Endothelial cell of umbilical vein (primary cell): ENCODE data around the gene CTIF. TPM values are rescaled to one million over a fixed set of nuclear protein-coding genes. Genes with fewer than 3 reads are reported as not detected.

ENCODE experiments used
- BruUV-seq: library from RNA; stranded (reverse); fragments of 400-500 nt; replicated peaks from 2 replicates; lab custom pipeline; 2021; lab: Mats Ljungman, UMichigan
- CTCF ChIA-PET: fragments of 300-600, 350-600 bp; sonication (Branson Sonifier 250); formaldehyde crosslinking; loops from one replicate; lab custom pipeline; 2021; ENCODE audit warnings: antibody characterized with exemption, inconsistent platforms; lab: Charles Lee
- POLR2A ChIA-PET: fragments of 300-600, 350-600 bp; sonication (Branson Sonifier 250); formaldehyde crosslinking; loops from one replicate; lab custom pipeline; 2021; ENCODE audit warnings: antibody characterized with exemption, inconsistent platforms; lab: Charles Lee
- DNase-seq: peaks from one replicate; pipeline ENCODE4 v3.0.0-alpha.2; 2011; ENCODE audit warnings: low read depth, low spot score
- FAIRE-seq: peaks from 2 replicates; lab custom pipeline; 2011; peaks lifted over from hg19 to GRCh38; lab: Jason Lieb, UNC
- H2AFZ ChIP-seq: 2 replicates; pipeline ENCODE4 v1.6.0; 2012; ENCODE audit warnings: low read depth, low read length, control low read depth, inconsistent platforms
- H3K27ac ChIP-seq: 2 replicates; pipeline ENCODE4 v1.5.1; 2011; ENCODE audit warnings: low read depth, mild to moderate bottlenecking, control low read depth, low read length, moderate library complexity; ENCODE audit not compliant: insufficient read depth
- H3K27me3 ChIP-seq, 2 experiments: 2 replicates each; pipeline versions ENCODE4 v1.6.0 to v1.6.1; 2011; ENCODE audit warnings: low read length in 2 of 2, mixed read lengths in 1 of 2; ENCODE audit not compliant: control insufficient read depth in 2 of 2, insufficient read depth in 2 of 2
- H3K36me3 ChIP-seq, 2 experiments: 2 replicates in 1 of 2; 3 replicates in 1 of 2; pipeline ENCODE4 v1.5.1; 2011; ENCODE audit warnings: low read length in 2 of 2, mild to moderate bottlenecking in 1 of 2, moderate library complexity in 1 of 2; ENCODE audit not compliant: control insufficient read depth in 2 of 2, insufficient read depth in 2 of 2; ENCODE audit errors: extremely low read depth in 1 of 2
- H3K4me1 ChIP-seq: 3 replicates; pipeline ENCODE4 v1.5.1; 2011; ENCODE audit warnings: mild to moderate bottlenecking, low read length; ENCODE audit not compliant: control insufficient read depth, insufficient read depth; ENCODE audit errors: extremely low read depth
- H3K4me2 ChIP-seq: 2 replicates; pipeline ENCODE4 v1.6.1; 2011; ENCODE audit warnings: low read length, control low read depth, mixed read lengths; ENCODE audit not compliant: insufficient read depth
- H3K4me3 ChIP-seq, 3 experiments: fragments of 200-600 bp in 1 of 3; sonication (generic), shearing (Covaris generic) in 1 of 3; replicated peaks in 1 of 3; 2 replicates each; pipeline ENCODE4 v1.5.1; 2011 to 2016; ENCODE audit warnings: control low read depth in 3 of 3, low read length in 3 of 3, mild to moderate bottlenecking in 2 of 3, inconsistent platforms in 1 of 3, low read depth in 1 of 3, moderate library complexity in 1 of 3; ENCODE audit not compliant: insufficient read depth in 1 of 3
- H3K79me2 ChIP-seq: 2 replicates; pipeline ENCODE4 v1.6.0; 2012; ENCODE audit warnings: low read length, inconsistent platforms; ENCODE audit not compliant: control insufficient read depth, insufficient read depth
- H3K9ac ChIP-seq: replicated peaks from 2 replicates; pipeline ENCODE3; 2011; ENCODE audit warnings: low read length, control low read depth; ENCODE audit not compliant: insufficient read depth; ENCODE audit errors: extremely low read depth
- H3K9me1 ChIP-seq: replicated peaks from 3 replicates; pipeline ENCODE4 v1.6.0; 2011; ENCODE audit warnings: mild to moderate bottlenecking, low read length; ENCODE audit not compliant: control insufficient read depth, insufficient read depth; ENCODE audit errors: extremely low read depth
- H3K9me3 ChIP-seq: replicated peaks from 2 replicates; pipeline ENCODE4 v1.5.1; 2012; ENCODE audit warnings: low read length, inconsistent platforms; ENCODE audit not compliant: control insufficient read depth, insufficient read depth
- H4K20me1 ChIP-seq: replicated peaks from 2 replicates; pipeline ENCODE3; 2011; ENCODE audit warnings: mild to moderate bottlenecking, low read length; ENCODE audit not compliant: control insufficient read depth, insufficient read depth; ENCODE audit errors: extremely low read depth
- EZH2 ChIP-seq: IDR thresholded peaks from 2 replicates; pipeline ENCODE4 v1.6.1; 2012; ENCODE audit warnings: borderline replicate concordance, low read depth, mild to moderate bottlenecking, moderate library complexity, low read length, inconsistent platforms; ENCODE audit not compliant: severe bottlenecking
- FOS ChIP-seq: IDR thresholded peaks from 2 replicates; pipeline ENCODE4 v1.6.1; 2011; ENCODE audit warnings: mild to moderate bottlenecking, low read length, moderate library complexity, borderline replicate concordance; ENCODE audit not compliant: insufficient read depth
- GATA2 ChIP-seq: IDR thresholded peaks from 2 replicates; pipeline ENCODE4 v1.7.0; 2011; ENCODE audit warnings: low read depth, mild to moderate bottlenecking, moderate library complexity, mixed read lengths, low read length; ENCODE audit not compliant: insufficient read length, insufficient read depth
- JUN ChIP-seq: IDR thresholded peaks from 2 replicates; pipeline ENCODE4 v1.6.1; 2011; ENCODE audit warnings: borderline replicate concordance, low read depth; ENCODE audit not compliant: insufficient read length, insufficient read depth
- MYC ChIP-seq: IDR thresholded peaks from one replicate; pipeline ENCODE4 v1.6.1; 2011; ENCODE audit warnings: mild to moderate bottlenecking, low read depth, low read length
- POLR2A ChIP-seq: IDR thresholded peaks from 2 replicates; pipeline ENCODE4 v1.6.1; 2012; ENCODE audit warnings: low read depth, mild to moderate bottlenecking, control low read depth, low read length
- POLR2AphosphoS5 ChIP-seq: IDR thresholded peaks from 2 replicates; pipeline ENCODE4 v1.6.1; 2012; ENCODE audit warnings: low read depth, mild to moderate bottlenecking, control low read depth, low read length, moderate library complexity; ENCODE audit not compliant: insufficient read depth
- dilution Hi-C: fragments of 300-500 bp; cut with MboI; formaldehyde crosslinking; loops from one replicate; pipeline ENCODE4 v1.15.0; 2019; ENCODE audit warnings: low sequenced_read_pairs; ENCODE audit not compliant: extremely low pct_ligation_motif_present
- intact Hi-C: fragments of 100-400 bp; cut with micrococcal nuclease; formaldehyde crosslinking; loops from one replicate; pipeline ENCODE4 v1.10.0; 2022
- polyA plus RNA-seq, 4 experiments: library from polyadenylated mRNA; depleted of rRNA in 3 of 4; stranded (reverse) in 3 of 4; unstranded in 1 of 4; fragments of >200 nt; gene quantifications; 2 replicates each; pipeline versions ENCODE4 v1.2.1 to v1.2.3, GENCODE V29; 2011 to 2012; ENCODE audit warnings: missing spikeins in 1 of 4
- total RNA-seq: library from RNA; stranded (reverse); gene quantifications from 2 replicates; pipeline ENCODE4 v1.2.3, GENCODE V29; 2021
- TF ChIP-seq, protein P1 (sequence below): IDR thresholded peaks from 2 replicates; pipeline ENCODE4 v1.6.1; 2011; ENCODE audit not compliant: insufficient read depth, insufficient read length
- TF ChIP-seq, protein P2 (sequence below), 2 donors: IDR thresholded peaks; 1 replicate in 1 of 2; 2 replicates in 1 of 2; pipeline ENCODE4 v1.5.1; 2011; ENCODE audit warnings: low read length in 2 of 2, mild to moderate bottlenecking in 2 of 2, moderate library complexity in 2 of 2, control low read depth in 1 of 2, inconsistent platforms in 1 of 2, low read depth in 1 of 2; ENCODE audit not compliant: insufficient read depth in 1 of 2; ENCODE audit errors: extremely low read depth in 1 of 2

CTIF gene
- total and polyA plus RNA-seq, 2 donors (not counting 3 experiments of a cell fraction or from before 2014, with no cell fraction given) = 20.9 to 57.7 TPM

DNA sequence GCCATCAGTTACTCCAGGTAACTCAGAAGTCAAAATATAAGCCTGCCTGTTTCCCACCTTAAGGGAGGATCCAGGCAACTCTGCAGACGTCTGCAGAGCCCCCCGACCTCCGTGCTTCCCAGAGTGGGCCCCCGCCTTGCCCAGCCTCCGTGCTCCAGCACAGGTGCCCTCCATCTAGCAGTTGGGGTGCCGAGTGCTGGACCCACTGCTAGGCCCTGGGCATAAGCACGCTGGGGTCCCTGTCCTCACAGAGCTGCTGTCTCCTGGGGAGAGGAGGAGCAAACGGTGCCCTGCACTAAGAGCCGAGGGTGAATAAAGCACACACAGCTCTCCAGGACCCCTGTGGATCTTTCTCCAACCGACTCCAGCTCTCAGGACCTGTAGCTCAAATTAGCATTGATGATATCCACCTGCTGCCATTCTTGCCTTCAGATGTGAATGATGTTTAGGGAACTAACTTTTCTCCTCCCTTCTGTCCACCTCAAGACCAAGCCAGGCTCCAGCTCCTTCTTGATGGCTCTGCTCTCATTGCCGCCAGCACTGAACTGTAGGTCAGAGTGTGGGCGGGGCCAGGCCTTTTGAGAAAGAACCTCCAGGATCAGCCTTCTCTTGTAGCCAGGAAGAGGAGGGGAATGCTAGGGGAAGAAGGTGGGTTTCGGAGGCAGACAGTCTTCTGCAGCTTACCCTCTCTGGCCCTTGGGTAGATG is 290.8 kb downstream of the CTIF start:
- TF ChIP-seq, protein P1, sequence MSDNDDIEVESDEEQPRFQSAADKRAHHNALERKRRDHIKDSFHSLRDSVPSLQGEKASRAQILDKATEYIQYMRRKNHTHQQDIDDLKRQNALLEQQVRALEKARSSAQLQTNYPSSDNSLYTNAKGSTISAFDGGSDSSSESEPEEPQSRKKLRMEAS = no peak
- TF ChIP-seq, protein P2, sequence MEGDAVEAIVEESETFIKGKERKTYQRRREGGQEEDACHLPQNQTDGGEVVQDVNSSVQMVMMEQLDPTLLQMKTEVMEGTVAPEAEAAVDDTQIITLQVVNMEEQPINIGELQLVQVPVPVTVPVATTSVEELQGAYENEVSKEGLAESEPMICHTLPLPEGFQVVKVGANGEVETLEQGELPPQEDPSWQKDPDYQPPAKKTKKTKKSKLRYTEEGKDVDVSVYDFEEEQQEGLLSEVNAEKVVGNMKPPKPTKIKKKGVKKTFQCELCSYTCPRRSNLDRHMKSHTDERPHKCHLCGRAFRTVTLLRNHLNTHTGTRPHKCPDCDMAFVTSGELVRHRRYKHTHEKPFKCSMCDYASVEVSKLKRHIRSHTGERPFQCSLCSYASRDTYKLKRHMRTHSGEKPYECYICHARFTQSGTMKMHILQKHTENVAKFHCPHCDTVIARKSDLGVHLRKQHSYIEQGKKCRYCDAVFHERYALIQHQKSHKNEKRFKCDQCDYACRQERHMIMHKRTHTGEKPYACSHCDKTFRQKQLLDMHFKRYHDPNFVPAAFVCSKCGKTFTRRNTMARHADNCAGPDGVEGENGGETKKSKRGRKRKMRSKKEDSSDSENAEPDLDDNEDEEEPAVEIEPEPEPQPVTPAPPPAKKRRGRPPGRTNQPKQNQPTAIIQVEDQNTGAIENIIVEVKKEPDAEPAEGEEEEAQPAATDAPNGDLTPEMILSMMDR (IDR thresholded peaks at IDR 0.05; ENCODE audit: extremely low read depth in 1 of 2, insufficient read depth in 1 of 2, low read depth in 1 of 2, low read length in 2 of 2) = no peak
- TF ChIP-seq EZH2 (no peak), POLR2A (no peak), MYC (no peak), JUN (no peak), GATA2 (no peak), POLR2AphosphoS5 (no peak), FOS (no peak)
- no peak overlapping the region for H3K9ac ChIP-seq
- no peak overlapping the region for H2AFZ ChIP-seq
- dilution Hi-C loops = no loop called here
- no peak overlapping the region for H3K4me3 ChIP-seq
- H3K27ac ChIP-seq = no peak overlapping the region
- no peak overlapping the region for H3K4me2 ChIP-seq
- no peaks in the 10 kb centered on the region for H3K9me1 ChIP-seq
- BruUV-seq = no TSS peak
- DNase-seq (no peak), FAIRE-seq (no peak)
- intact Hi-C loops = no loop called here
- peaks cover 50% of the 10 kb centered on the region for H3K4me1 ChIP-seq
- ChIA-PET POLR2A (interaction anchor here (0.6 kb wide), 1 partner anchor 136 kb away, joined by 3 read pairs; no protein-coding TSS in a partner anchor), CTCF (no interaction called here)
- no peaks in the 10 kb centered on the region for H4K20me1 ChIP-seq
- H3K79me2 ChIP-seq = no peaks in the 10 kb centered on the region
- H3K27me3 ChIP-seq = no peaks in the 10 kb centered on the region
- no peaks in the 10 kb centered on the region for H3K36me3 ChIP-seq
- H3K9me3 ChIP-seq = no peaks in the 10 kb centered on the region
